Ovary (tissue), 3 donors: ENCODE results near the gene UMAD1.

ENCODE experiments used
- EP300 ChIP-seq: sonication (generic); formaldehyde crosslinking; IDR thresholded peaks from one replicate; pipeline ENCODE4 v1.6.1; 2017; ENCODE audit warnings: antibody characterized with exemption
- POLR2A ChIP-seq: fragments of 450-650 bp; IDR thresholded peaks from one replicate; pipeline ENCODE4 v1.6.1; 2017; ENCODE audit warnings: antibody characterized with exemption, mild to moderate bottlenecking, moderate library complexity
- TF ChIP-seq, protein P1 (sequence below), 3 donors: fragments of 450-650 bp in 2 of 3; fragments of 200-600 bp in 1 of 3; IDR thresholded peaks; one replicate each; pipeline versions ENCODE4 v1.5.1 to v1.8.0; 2016 to 2022; ENCODE audit warnings: antibody characterized with exemption in 3 of 3, mild to moderate bottlenecking in 1 of 3
- donor health status: DM: no; HTN: no; CAD: no.

DNA sequence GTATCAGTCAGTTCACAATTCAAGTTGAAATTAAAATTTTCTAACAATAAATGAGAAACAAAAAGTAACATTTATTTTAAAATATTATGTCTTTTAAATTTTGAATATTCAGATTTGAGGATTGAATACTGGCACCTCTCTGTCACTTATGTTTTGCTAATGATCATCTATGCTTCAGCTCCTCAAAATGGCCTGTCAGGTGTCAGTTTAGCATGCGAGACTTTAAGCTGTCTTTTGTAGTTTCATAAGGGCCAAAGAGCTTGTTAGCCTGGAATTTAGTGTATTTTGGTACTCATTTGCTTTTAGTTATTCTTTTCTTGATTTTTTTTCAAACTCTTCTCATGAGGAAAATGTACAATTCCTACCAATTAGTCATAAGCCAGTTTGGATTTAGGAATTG is 179.9 kb downstream of the UMAD1 start:
- TF ChIP-seq POLR2A (no peak), EP300 (no peak)
- TF ChIP-seq, protein P1, sequence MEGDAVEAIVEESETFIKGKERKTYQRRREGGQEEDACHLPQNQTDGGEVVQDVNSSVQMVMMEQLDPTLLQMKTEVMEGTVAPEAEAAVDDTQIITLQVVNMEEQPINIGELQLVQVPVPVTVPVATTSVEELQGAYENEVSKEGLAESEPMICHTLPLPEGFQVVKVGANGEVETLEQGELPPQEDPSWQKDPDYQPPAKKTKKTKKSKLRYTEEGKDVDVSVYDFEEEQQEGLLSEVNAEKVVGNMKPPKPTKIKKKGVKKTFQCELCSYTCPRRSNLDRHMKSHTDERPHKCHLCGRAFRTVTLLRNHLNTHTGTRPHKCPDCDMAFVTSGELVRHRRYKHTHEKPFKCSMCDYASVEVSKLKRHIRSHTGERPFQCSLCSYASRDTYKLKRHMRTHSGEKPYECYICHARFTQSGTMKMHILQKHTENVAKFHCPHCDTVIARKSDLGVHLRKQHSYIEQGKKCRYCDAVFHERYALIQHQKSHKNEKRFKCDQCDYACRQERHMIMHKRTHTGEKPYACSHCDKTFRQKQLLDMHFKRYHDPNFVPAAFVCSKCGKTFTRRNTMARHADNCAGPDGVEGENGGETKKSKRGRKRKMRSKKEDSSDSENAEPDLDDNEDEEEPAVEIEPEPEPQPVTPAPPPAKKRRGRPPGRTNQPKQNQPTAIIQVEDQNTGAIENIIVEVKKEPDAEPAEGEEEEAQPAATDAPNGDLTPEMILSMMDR (IDR thresholded peaks at IDR 0.05) = no peak
